IMR-90 (cell line): Measurements from ENCODE around the gene BSPRY. TPM values are rescaled to one million over a fixed set of nuclear protein-coding genes. Genes with fewer than 3 reads are reported as not detected.

Source experiments
- ATAC-seq: fragments of 200-7000 bp; cut with Tn5 transposase; 2 replicates; pipeline ENCODE4 v1.9.1; 2020; ENCODE audit warnings: low read depth, mild to moderate bottlenecking, moderate library complexity
- BruUV-seq: library from RNA; stranded (reverse); fragments of 400-500 nt; replicated peaks from 2 replicates; lab custom pipeline; 2021; lab: Mats Ljungman, UMichigan
- CTCF ChIA-PET: fragments of 300-600 bp; formaldehyde crosslinking; extraction: SDS; loops from one replicate; lab custom pipeline; 2021; ENCODE audit warnings: antibody characterized with exemption; lab: Yijun Ruan, JAX
- POLR2A ChIA-PET: fragments of 300-600 bp; sonication (Branson Sonifier 250); formaldehyde crosslinking; loops from one replicate; lab custom pipeline; 2022; ENCODE audit warnings: antibody characterized with exemption; ENCODE audit not compliant: unreplicated experiment; lab: Charles Lee
- DNase-seq: peaks from one replicate; pipeline ENCODE4 v3.0.0; 2013
- H2AFZ ChIP-seq: replicated peaks from 2 replicates; pipeline ENCODE3; 2013; ENCODE audit warnings: low read length, mild to moderate bottlenecking; ENCODE audit not compliant: poor library complexity
- H2AK5ac ChIP-seq: 2 replicates; pipeline ENCODE4 v1.6.1; 2013; ENCODE audit warnings: low read depth, low read length, inconsistent platforms
- H2AK9ac ChIP-seq: replicated peaks from 2 replicates; pipeline ENCODE3; 2013; ENCODE audit warnings: mild to moderate bottlenecking, low read depth, low read length, moderate library complexity; ENCODE audit not compliant: poor library complexity
- H2BK120ac ChIP-seq: 2 replicates; pipeline ENCODE4 v1.6.1; 2013; ENCODE audit warnings: low read depth, low read length, inconsistent platforms
- H2BK15ac ChIP-seq: 3 replicates; pipeline ENCODE4 v1.6.1; 2013; ENCODE audit warnings: low read depth, low read length, inconsistent platforms
- H2BK20ac ChIP-seq: 2 replicates; pipeline ENCODE4 v1.6.1; 2013; ENCODE audit warnings: low read depth, mild to moderate bottlenecking, inconsistent platforms, low read length, moderate library complexity
- H2BK5ac ChIP-seq: 2 replicates; pipeline ENCODE4 v1.6.1; 2013; ENCODE audit warnings: mild to moderate bottlenecking, low read depth, low read length, inconsistent platforms; ENCODE audit not compliant: poor library complexity, severe bottlenecking
- H3K14ac ChIP-seq: replicated peaks from 2 replicates; pipeline ENCODE4 v1.6.1; 2013; ENCODE audit warnings: low read depth, low read length, inconsistent platforms
- H3K18ac ChIP-seq: 2 replicates; pipeline ENCODE4 v1.6.1; 2013; ENCODE audit warnings: low read depth, low read length, control low read depth
- H3K23ac ChIP-seq: 2 replicates; pipeline ENCODE4 v1.6.1; 2013; ENCODE audit warnings: low read depth, low read length, inconsistent platforms
- H3K27ac ChIP-seq: 2 replicates; pipeline ENCODE4 v1.5.1; 2013; ENCODE audit warnings: mild to moderate bottlenecking, control low read depth, low read length; ENCODE audit not compliant: insufficient read depth
- H3K27me3 ChIP-seq: 2 replicates; pipeline ENCODE4 v1.6.1; 2013; ENCODE audit warnings: low read length; ENCODE audit not compliant: control insufficient read depth, insufficient read depth
- H3K36me3 ChIP-seq: 2 replicates; pipeline ENCODE4 v1.6.1; 2013; ENCODE audit warnings: low read length, mixed read lengths; ENCODE audit not compliant: control insufficient read depth, insufficient read depth
- H3K4ac ChIP-seq: 2 replicates; pipeline ENCODE4 v1.6.1; 2013; ENCODE audit warnings: low read depth, low read length, inconsistent platforms
- H3K4me1 ChIP-seq: 2 replicates; pipeline ENCODE4 v1.6.1; 2013; ENCODE audit warnings: low read length, mixed read lengths; ENCODE audit not compliant: control insufficient read depth, insufficient read depth
- H3K4me2 ChIP-seq: 2 replicates; pipeline ENCODE4 v1.6.1; 2013; ENCODE audit warnings: low read depth, mild to moderate bottlenecking, control low read depth, low read length, moderate library complexity
- H3K4me3 ChIP-seq: 2 replicates; pipeline ENCODE4 v1.5.1; 2013; ENCODE audit warnings: low read depth, mild to moderate bottlenecking, control low read depth, low read length, moderate library complexity; ENCODE audit not compliant: insufficient read depth
- H3K56ac ChIP-seq: 2 replicates; pipeline ENCODE4 v1.6.1; 2013; ENCODE audit warnings: low read length, inconsistent platforms; ENCODE audit not compliant: insufficient read depth; ENCODE audit errors: extremely low read depth
- H3K79me1 ChIP-seq, 2 experiments: 2 replicates each; pipeline ENCODE4 v1.6.1; 2013; ENCODE audit warnings: low read length in 2 of 2, inconsistent platforms in 1 of 2, low read depth in 1 of 2
- H3K9ac ChIP-seq: 2 replicates; pipeline ENCODE4 v1.6.1; 2013; ENCODE audit warnings: low read depth, low read length, control low read depth
- H3K9me1 ChIP-seq: 2 replicates; pipeline ENCODE4 v1.6.1; 2013; ENCODE audit warnings: low read length, inconsistent platforms; ENCODE audit not compliant: insufficient read depth
- H3K9me3 ChIP-seq: 2 replicates; pipeline ENCODE4 v1.6.1; 2013; ENCODE audit warnings: low read length; ENCODE audit not compliant: control insufficient read depth, insufficient read depth
- H4K20me1 ChIP-seq: 2 replicates; pipeline ENCODE4 v1.6.1; 2013; ENCODE audit warnings: low read length, inconsistent platforms; ENCODE audit not compliant: insufficient read depth
- H4K5ac ChIP-seq: 2 replicates; pipeline ENCODE4 v1.6.1; 2013; ENCODE audit warnings: mild to moderate bottlenecking, low read depth, low read length, control low read depth
- H4K8ac ChIP-seq, 2 experiments: 2 replicates each; pipeline ENCODE4 v1.6.1; 2013; ENCODE audit warnings: low read depth in 2 of 2, low read length in 2 of 2, control low read depth in 1 of 2, inconsistent platforms in 1 of 2
- H4K91ac ChIP-seq: 2 replicates; pipeline ENCODE4 v1.6.1; 2013; ENCODE audit warnings: low read depth, low read length, inconsistent platforms; ENCODE audit not compliant: insufficient read depth
- BHLHE40 ChIP-seq: fragments of 150-350 bp; IDR thresholded peaks from 2 replicates; pipeline ENCODE4 v1.6.1; 2016; ENCODE audit warnings: mild to moderate bottlenecking, low read depth, low read length
- CEBPB ChIP-seq: IDR thresholded peaks from 2 replicates; pipeline ENCODE4 v1.6.1; 2012; ENCODE audit warnings: low read depth, low read length, improper control_type of control experiment
- CHD1 ChIP-seq: IDR thresholded peaks from 2 replicates; pipeline ENCODE4 v1.6.1; 2012; ENCODE audit warnings: low read depth, low read length, improper control_type of control experiment
- CTCF ChIP-seq: conservative IDR thresholded peaks from 2 replicates; pipeline ENCODE4 v1.5.1; 2012; ENCODE audit warnings: mild to moderate bottlenecking, low read depth, low read length, improper control_type of control experiment
- FOS ChIP-seq: fragments of 150-350 bp; IDR thresholded peaks from 2 replicates; pipeline ENCODE4 v1.6.1; 2016; ENCODE audit warnings: low read depth, low read length
- MAFK ChIP-seq: IDR thresholded peaks from 2 replicates; pipeline ENCODE4 v1.6.1; 2012; ENCODE audit warnings: low read depth, low read length, improper control_type of control experiment
- MAZ ChIP-seq: IDR thresholded peaks from 2 replicates; pipeline ENCODE4 v1.6.1; 2012; ENCODE audit warnings: low read depth, mild to moderate bottlenecking, low read length, improper control_type of control experiment, moderate library complexity, borderline replicate concordance
- MXI1 ChIP-seq: IDR thresholded peaks from 2 replicates; pipeline ENCODE4 v1.6.1; 2012; ENCODE audit warnings: low read depth, mild to moderate bottlenecking, low read length, moderate library complexity, borderline replicate concordance
- NFE2L2 ChIP-seq: fragments of 150-350 bp; IDR thresholded peaks from 2 replicates; pipeline ENCODE4 v1.6.1; 2016; ENCODE audit warnings: low read depth, mild to moderate bottlenecking, low read length
- POLR2A ChIP-seq: IDR thresholded peaks from 2 replicates; pipeline ENCODE4 v1.6.1; 2012; ENCODE audit warnings: mild to moderate bottlenecking, low read depth, low read length
- RAD21 ChIP-seq: IDR thresholded peaks from 2 replicates; pipeline ENCODE4 v1.6.1; 2012; ENCODE audit warnings: low read length, improper control_type of control experiment
- RCOR1 ChIP-seq: IDR thresholded peaks from 2 replicates; pipeline ENCODE4 v1.6.1; 2012; ENCODE audit warnings: mild to moderate bottlenecking, low read length, improper control_type of control experiment; ENCODE audit not compliant: insufficient replicate concordance
- RFX5 ChIP-seq: IDR thresholded peaks from 2 replicates; pipeline ENCODE4 v1.8.0; 2012; ENCODE audit warnings: low read depth, mild to moderate bottlenecking, low read length, moderate library complexity
- SMC3 ChIP-seq: fragments of 150-350 bp; IDR thresholded peaks from 2 replicates; pipeline ENCODE4 v1.6.1; 2016; ENCODE audit warnings: low read depth, mild to moderate bottlenecking, antibody characterized with exemption, low read length, moderate library complexity
- WGBS, 2 experiments: methylation state at CpG; one replicate each; pipeline versions ENCODE4 v1.1.5 to v1.1.7; 2013; ENCODE audit warnings: missing lambda C conversion rate in 2 of 2; ENCODE audit not compliant: insufficient read length in 1 of 2; ENCODE audit errors: extremely low coverage in 2 of 2; 5-methylcytosine and 5-hydroxymethylcytosine counted together
- dilution Hi-C: fragments of 300-500 bp; cut with HindIII; formaldehyde crosslinking; loops from one replicate; pipeline ENCODE4 v1.14.3; 2018; ENCODE audit warnings: low sequenced_read_pairs; ENCODE audit not compliant: unreplicated experiment
- in situ Hi-C: fragments of 300-500 bp; cut with MboI; formaldehyde crosslinking; loops from 3 replicates; pipeline ENCODE4 v1.14.3; 2019; ENCODE audit warnings: low sequenced_read_pairs, inconsistent platforms, mixed read lengths
- intact Hi-C: fragments of 100-400 bp; cut with micrococcal nuclease; formaldehyde crosslinking; loops from 2 replicates; pipeline ENCODE4 v1.10.0; 2022
- polyA plus RNA-seq, 3 experiments: library from polyadenylated mRNA; depleted of rRNA; stranded (reverse); fragments of >200 nt; gene quantifications; 2 replicates each; pipeline ENCODE4 v1.2.3, GENCODE V29; 2012; ENCODE audit warnings: low replicate concordance in 1 of 3
- total RNA-seq: library from RNA; depleted of rRNA; stranded (reverse); fragments of >200 nt; gene quantifications from 2 replicates; pipeline ENCODE4 v1.2.3, GENCODE V29; 2012
- TF ChIP-seq, protein P1 (sequence below): fragments of 150-350 bp; IDR thresholded peaks from 2 replicates; pipeline ENCODE4 v1.6.1; 2016; ENCODE audit warnings: low read depth, mild to moderate bottlenecking, low read length, moderate library complexity, borderline replicate concordance
- TF ChIP-seq, protein P2 (sequence below): fragments of 150-350 bp; IDR thresholded peaks from 2 replicates; pipeline ENCODE4 v1.6.1; 2017; ENCODE audit warnings: mild to moderate bottlenecking, antibody characterized with exemption, low read length, low read depth

Gene BSPRY
- total and polyA plus RNA-seq, 2 of the 4 experiments (the other 2 are of a cell fraction) = not detected

DNA sequence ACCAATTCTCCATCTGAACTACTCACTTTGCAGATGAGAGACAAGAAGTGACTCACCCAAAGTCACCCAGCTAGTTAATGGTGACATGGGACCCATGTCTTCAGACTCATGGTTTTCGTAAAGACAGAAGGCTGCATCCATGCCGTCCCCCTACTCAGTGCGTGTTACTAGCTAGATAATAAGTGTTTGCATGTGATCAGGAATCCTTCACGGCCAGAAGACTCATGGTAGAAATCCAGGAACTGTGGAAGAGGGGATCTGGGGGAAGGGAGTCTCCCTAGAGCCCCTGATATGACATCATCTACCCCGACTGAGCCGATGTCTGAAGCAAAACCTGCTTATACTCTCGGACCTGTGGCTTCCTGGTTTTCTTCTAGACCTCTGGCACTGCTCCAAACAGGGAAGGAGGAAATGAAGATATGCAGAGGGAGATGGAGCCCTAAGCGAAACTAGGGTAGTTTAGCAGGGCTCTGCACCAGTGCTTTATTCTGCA is 49.5 kb upstream of the BSPRY start:
- Histone ChIP-seq H3K4me3 (no peak overlapping the region), H3K18ac (no peak overlapping the region), H2AK9ac (no peak overlapping the region), H3K9me1 (no peaks in the 10 kb centered on the region), H3K27ac (no peak overlapping the region), H4K8ac (no peak overlapping the region), H3K56ac (no peak overlapping the region), H4K20me1 (no peaks in the 10 kb centered on the region), H2BK5ac (no peak overlapping the region), H3K4me2 (no peak overlapping the region), H2AFZ (no peak overlapping the region), H2BK20ac (no peak overlapping the region), H3K9ac (no peak overlapping the region), H2BK120ac (no peak overlapping the region), H2BK15ac (no peak overlapping the region), H3K23ac (no peak overlapping the region), H3K9me3 (no peaks in the 10 kb centered on the region), H2AK5ac (no peak overlapping the region), H3K27me3 (peaks cover 34% of the 10 kb centered on the region), H3K36me3 (no peaks in the 10 kb centered on the region), H3K14ac (no peak overlapping the region), H3K79me1 (no peaks in the 10 kb centered on the region), H4K91ac (no peak overlapping the region), H3K4me1 (no peaks in the 10 kb centered on the region), H3K4ac (no peak overlapping the region), H4K5ac (no peak overlapping the region)
- no TSS peak for BruUV-seq
- dilution Hi-C loops = no loop called here
- intact Hi-C loops = no loop called here
- in situ Hi-C loops = loop anchor here (10.0 kb wide), 1 partner anchor 355 kb away; no protein-coding TSS in a partner anchor
- ChIA-PET POLR2A (no interaction called here), CTCF (no interaction called here)
- DNase-seq = no peak
- WGBS, 2 experiments = no CpG with 5 or more reads among the region's 8 CpGs
- ATAC-seq = no peak
- TF ChIP-seq POLR2A = no peak
- no peak for TF ChIP-seq MAZ
- TF ChIP-seq RFX5 = no peak
- TF ChIP-seq MXI1 = no peak
- TF ChIP-seq BHLHE40 = no peak
- no peak for TF ChIP-seq MAFK
- TF ChIP-seq SMC3 = no peak
- TF ChIP-seq, protein P1, sequence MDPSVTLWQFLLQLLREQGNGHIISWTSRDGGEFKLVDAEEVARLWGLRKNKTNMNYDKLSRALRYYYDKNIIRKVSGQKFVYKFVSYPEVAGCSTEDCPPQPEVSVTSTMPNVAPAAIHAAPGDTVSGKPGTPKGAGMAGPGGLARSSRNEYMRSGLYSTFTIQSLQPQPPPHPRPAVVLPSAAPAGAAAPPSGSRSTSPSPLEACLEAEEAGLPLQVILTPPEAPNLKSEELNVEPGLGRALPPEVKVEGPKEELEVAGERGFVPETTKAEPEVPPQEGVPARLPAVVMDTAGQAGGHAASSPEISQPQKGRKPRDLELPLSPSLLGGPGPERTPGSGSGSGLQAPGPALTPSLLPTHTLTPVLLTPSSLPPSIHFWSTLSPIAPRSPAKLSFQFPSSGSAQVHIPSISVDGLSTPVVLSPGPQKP = no peak
- no peak for TF ChIP-seq FOS
- TF ChIP-seq RCOR1 = no peak
- TF ChIP-seq RAD21 = no peak
- TF ChIP-seq CTCF = no peak
- no peak for TF ChIP-seq NFE2L2
- no peak for TF ChIP-seq CEBPB
- TF ChIP-seq, protein P2, sequence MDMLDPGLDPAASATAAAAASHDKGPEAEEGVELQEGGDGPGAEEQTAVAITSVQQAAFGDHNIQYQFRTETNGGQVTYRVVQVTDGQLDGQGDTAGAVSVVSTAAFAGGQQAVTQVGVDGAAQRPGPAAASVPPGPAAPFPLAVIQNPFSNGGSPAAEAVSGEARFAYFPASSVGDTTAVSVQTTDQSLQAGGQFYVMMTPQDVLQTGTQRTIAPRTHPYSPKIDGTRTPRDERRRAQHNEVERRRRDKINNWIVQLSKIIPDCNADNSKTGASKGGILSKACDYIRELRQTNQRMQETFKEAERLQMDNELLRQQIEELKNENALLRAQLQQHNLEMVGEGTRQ = no peak
- no peak for TF ChIP-seq CHD1
